Erythroblast (primary cell): ENCODE results near the gene CNOT1.

ENCODE experiments used
- DNase-seq, 2 experiments: peaks; one replicate each; lab custom pipeline; 2025; lab: John Stamatoyannopoulos, UW
- GATA1 ChIP-seq: IDR thresholded peaks from 2 replicates; pipeline ENCODE4 v1.6.1; 2011; ENCODE audit warnings: low read depth, mild to moderate bottlenecking, control low read depth, low read length, moderate library complexity
- POLR2A ChIP-seq: IDR thresholded peaks from 2 replicates; pipeline ENCODE4 v1.6.1; 2011; ENCODE audit warnings: mild to moderate bottlenecking, low read length

CNOT1 gene

GRCh38 chr16:58488531-58488930, 141.1 kb downstream of the CNOT1 start:
- DNase-seq = peak; percentile 59 to 88
- TF ChIP-seq POLR2A (no peak), GATA1 (no peak)

GRCh38 chr16:58487566-58488351, 141.9 kb downstream of the CNOT1 start:
- TF ChIP-seq GATA1 = no peak
- no peak for TF ChIP-seq POLR2A
- peak; percentile 83 to 90 for DNase-seq

- no peak for DNase-seq
- TF ChIP-seq POLR2A (no peak), GATA1 (no peak)
Observed at GRCh38 chr16:58485184-58485887, 144.3 kb downstream of the CNOT1 start.

GRCh38 chr16:58481931-58482330, 147.7 kb downstream of the CNOT1 start:
- no peak for DNase-seq
- no peak for TF ChIP-seq GATA1
- no peak for TF ChIP-seq POLR2A

GRCh38 chr16:58481226-58481869, 148.3 kb downstream of the CNOT1 start:
- DNase-seq = no peak
- TF ChIP-seq GATA1 (no peak), POLR2A (no peak)

GRCh38 chr16:58478427-58478826, 151.2 kb downstream of the CNOT1 start:
- TF ChIP-seq GATA1 = no peak
- no peak for TF ChIP-seq POLR2A
- DNase-seq = no peak

GRCh38 chr16:58476791-58477190, 152.8 kb downstream of the CNOT1 start:
- no peak for TF ChIP-seq GATA1
- no peak for TF ChIP-seq POLR2A

GRCh38 chr16:58475091-58475619, 154.5 kb downstream of the CNOT1 start:
- TF ChIP-seq POLR2A (no peak), GATA1 (no peak)
- no peak for DNase-seq

More at GRCh38 chr16:58476791-58477190, 152.8 kb downstream of the CNOT1 start:
- no peak for DNase-seq

GRCh38 chr16:58474296-58474695, 155.3 kb downstream of the CNOT1 start:
- TF ChIP-seq GATA1 (no peak), POLR2A (no peak)
- DNase-seq = no peak

- no peak for TF ChIP-seq GATA1
- TF ChIP-seq POLR2A = no peak
- DNase-seq = peak in 1 of 2 experiments; percentile 8
Observed at GRCh38 chr16:58472827-58473226, 156.8 kb downstream of the CNOT1 start.

- no peak for DNase-seq
- TF ChIP-seq POLR2A (no peak), GATA1 (no peak)
Observed at GRCh38 chr16:58472266-58472665, 157.4 kb downstream of the CNOT1 start.

- DNase-seq = no peak
- no peak for TF ChIP-seq POLR2A
- no peak for TF ChIP-seq GATA1
Observed at GRCh38 chr16:58471209-58471975, 158.2 kb downstream of the CNOT1 start.
